HG02973 (cell line): ENCODE measurements around the gene COMMD2.

ENCODE experiments used
- ATAC-seq: cut with Tn5 transposase; IDR thresholded peaks from one replicate; pipeline ENCODE4 v1.9.1; 2021; ENCODE audit warnings: moderate library complexity; ENCODE audit not compliant: unreplicated experiment

The COMMD2 gene

DNA sequence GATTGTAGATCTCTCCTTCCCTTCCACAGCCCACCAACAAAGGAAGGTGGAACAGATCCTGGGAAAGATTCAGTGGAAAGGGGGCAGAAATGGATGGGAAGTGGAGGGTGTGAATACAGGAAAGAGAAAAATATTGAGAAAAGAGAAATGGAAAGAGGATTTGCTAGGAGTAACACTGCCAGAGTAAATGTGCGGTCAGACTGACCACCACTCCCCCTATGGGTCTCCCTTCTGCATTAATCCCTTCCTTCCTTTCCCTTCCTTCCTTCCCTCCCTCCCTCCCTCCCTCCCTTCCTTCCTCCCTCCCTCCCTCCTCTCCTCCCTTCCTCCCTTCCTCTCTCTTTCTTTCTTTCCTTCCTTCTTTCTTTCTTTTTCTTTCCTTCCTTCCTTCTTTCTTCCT is 12.0 kb upstream of the COMMD2 start:
- ATAC-seq: no peak

DNA sequence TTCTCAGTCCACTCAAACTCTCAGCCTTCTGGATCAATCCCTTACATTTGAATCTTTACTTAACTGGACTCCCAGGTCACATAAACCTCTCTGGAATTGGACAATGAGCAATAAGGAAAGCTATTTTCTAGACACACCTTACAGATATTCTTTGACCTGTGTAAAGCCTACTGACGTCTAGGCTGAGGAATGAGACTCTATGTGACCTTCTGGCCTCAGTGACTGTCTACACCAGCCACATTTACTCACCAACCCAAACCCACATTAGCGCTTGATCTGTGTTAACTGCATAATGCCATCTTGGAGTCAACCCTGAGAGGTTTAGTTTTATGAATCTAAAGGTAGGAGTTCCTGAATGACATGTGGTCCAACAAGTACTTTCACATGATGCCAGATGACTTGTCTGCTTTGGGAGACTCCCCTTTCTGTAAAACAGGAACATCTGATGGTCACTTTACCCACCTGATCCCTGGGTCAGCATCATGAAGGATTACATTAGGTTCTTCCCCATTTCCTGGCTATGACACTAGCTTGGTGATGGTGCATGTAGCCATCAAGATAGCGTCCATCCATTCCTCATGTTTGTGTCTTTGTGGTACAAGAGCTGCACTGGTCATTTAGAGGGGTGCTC is 11.4 kb upstream of the COMMD2 start:
- no peak for ATAC-seq

DNA sequence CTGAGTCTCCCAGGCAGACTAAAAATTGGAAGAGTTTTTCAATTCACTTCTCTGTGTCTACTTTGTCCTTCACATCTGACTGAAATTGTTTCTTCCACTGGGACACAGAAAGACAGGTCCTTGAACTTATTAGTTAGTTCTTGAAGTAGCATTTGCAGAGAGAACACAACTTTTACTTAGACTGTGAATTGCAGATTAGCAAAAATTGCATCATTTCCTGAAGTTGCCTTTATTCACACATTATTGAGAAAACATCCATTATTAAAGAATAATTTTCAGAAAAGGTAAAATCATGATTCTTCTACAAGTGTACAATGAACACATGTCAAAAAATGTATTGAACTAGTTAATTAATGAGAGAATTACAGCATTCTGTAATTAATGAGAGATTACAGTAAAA is 1.4 kb upstream of the COMMD2 start:
- no peak for ATAC-seq

DNA sequence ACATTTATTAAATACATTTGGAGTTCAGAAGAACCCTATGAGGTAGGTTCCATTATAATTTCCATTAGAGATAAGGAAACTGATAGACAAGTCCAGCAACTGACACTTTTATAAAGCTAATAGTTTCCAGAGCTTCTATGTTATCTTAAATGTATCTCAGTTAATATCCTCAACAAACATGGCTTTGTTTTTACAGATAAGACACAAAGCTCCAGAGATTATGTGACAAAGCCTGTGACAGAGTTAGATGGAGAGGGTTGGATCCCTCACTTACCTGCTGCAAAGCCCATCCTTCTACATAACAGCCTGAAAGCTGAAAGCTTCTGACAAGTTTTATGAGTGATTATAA is 473 bp upstream of the COMMD2 start:
- no peak for ATAC-seq

DNA sequence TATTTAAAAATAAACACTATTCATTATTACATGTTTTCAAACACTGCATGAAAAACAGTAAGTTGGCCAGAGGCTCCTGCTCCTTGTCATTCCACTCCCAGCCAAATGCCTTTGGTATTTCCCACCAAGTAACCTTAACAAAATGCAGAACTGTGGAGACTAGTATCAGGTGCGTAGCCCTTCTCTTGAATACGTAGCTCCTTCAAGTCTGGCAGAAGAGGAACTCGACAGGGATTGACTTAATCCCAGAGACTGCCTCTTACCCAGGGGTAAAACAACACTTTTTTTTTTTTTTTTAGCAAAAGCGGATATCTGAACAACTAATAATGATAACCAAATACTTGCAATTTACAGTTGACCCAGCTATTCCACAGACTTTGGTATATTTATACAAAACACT is 738 bp downstream of the COMMD2 start:
- no peak for ATAC-seq

DNA sequence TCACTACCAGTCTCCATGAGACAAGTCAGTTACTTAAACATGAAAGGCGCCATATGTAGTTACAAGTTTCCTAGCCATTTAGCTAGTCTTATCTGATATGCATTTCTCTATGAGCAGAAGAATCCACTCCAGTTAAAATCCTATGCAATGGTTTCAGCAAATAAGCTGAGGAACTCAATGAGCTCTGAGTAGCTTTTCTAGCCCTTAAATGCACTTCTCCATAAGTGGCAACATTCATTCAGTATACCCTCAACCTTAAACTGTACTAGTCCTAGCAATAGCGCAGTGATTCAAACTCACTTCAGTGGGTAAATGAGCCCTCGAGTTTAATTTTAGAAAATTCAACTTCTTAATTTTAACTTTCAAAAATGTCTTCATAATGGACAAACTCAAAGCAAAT is 7.7 kb downstream of the COMMD2 start:
- ATAC-seq: no peak

DNA sequence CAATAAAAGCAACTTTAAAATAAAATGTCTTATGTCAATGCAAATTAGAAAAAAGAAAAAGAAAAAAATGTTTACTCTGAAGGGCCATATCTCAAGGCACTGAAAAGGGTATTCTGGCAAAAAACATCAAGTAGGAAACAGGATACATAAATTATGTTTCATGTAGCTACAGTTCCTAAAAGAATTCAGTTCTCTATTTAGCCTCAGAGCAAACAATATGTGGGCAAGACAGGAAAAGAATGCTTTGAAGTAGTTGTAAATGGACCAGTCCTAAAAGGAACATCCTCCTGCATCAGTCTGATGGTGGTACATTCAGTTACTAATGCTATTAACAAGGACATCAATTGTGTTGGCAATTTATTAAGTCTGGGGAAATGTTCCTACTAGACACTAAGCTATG is 8.1 kb downstream of the COMMD2 start:
- no peak for ATAC-seq

DNA sequence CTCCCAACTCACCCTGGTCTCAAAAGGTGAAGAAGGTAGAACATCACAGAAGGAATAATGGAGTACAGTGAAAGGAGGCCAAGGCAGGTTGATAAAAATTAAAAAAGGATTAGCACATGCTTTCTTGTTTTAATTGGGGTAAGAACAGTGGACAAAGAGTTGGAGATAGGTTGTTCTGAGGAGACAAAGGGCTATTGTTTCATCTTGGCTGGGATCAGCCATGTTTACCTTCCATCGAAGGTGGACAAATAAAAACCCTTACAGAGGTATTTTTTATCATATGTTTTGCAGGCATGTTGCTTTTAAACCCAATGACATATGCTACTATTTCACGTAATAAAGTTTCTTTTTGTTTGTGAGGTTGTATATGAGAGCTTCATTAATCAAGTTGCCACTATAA is 12.9 kb downstream of the COMMD2 start:
- no peak for ATAC-seq

DNA sequence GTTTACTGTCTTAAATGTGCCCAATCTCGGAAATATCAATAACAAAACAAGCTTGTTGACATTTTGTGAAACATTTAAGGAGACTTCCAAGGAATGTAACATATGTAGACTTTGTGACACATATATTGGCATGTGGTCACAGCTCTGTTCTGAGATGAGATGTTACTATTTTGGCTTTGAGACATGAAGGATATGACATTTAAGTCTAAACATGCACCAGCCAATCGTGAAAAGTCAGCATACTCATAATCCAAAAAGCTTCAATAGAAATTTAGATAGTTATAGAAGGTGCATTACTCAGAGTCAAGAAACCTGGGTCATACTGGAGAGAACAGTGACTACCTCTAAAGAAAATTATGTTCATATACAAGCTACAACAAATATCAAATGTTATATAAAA is 13.4 kb downstream of the COMMD2 start:
- no peak for ATAC-seq

DNA sequence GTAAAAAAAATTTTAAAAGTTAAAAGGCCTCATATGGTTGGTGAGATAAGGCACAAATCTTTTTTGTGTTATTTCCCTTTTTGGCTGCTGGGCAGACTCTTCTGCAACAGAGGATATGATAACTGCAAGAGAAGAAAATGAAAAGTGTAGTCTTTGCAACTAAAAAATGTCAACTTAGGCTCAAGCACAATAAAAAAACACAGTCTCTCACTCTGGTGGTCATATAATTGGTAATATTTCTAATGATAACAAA is 15.4 kb downstream of the COMMD2 start:
- no peak for ATAC-seq

DNA sequence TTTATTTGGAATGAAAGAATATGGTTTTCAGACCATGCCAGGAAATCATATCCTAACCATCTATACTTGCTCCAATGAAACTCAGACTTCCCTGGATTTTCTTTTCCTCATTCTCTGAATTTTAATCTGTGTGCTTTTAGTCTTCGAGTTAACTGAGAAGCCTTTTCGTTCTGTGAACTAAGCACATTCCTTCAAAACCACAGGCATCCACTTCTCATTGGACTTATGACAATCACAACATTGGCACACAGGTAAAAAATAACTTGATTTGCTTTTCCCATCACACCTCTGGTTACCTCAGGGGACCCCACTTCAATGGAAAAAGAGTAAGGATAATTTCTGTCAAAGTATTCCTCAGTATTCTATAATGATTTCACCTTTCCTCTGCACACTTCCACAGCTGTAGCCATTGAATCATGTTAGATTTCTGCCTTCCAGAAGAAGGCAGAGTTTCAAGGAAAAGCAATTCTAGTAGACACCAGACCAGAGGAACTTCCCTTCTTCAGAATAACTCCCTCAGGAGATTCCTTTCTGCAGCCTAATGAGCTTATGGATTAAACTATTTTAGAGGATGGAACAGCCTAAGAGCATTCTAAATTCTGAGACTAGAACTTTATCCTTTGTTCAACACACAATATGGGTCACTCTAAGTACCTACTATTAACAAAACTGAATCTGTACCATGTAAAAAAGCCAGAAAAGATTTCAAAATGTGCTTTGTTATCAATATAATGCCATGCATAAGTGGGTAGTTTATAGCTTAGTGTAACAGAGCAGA is 15.9 kb downstream of the COMMD2 start:
- ATAC-seq: no peak

DNA sequence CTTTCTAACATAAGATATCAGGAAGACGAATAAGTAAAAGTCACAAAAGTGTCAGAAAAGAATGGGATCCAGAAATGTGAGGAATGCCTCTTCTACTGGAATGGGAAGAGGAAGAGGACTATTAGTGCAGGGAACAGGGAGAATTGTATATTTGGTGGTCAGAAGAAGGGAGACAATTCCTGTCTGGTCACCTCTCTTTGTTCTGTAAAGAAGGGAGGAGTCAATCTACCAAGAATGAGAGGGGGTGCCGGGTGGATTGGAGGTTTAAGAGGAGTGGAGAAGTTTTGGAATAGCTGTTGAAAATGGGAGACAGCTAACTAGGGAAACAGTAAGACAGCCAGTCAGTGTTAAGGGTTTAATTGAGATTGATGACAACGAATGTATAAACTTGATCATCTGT is 20.1 kb downstream of the COMMD2 start:
- no peak for ATAC-seq

DNA sequence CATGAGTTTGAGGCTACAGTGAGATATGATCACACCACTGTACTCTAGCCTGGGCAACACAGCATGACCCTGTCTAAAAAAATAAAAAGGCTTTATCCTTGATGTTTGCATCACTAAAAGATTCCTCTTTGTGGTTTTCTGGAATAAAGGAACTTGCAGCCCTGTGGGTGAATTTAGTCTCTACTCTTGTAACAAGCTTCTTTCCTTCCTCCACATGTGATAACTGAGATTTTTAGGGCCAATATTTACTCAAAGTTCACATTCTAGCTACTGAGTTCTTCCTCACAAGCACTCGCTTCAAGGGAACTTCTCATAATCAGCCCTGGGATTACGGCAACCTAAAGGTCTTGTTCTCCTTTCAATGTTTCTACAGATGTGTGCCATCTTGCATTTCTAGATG is 24.6 kb downstream of the COMMD2 start:
- no peak for ATAC-seq

DNA sequence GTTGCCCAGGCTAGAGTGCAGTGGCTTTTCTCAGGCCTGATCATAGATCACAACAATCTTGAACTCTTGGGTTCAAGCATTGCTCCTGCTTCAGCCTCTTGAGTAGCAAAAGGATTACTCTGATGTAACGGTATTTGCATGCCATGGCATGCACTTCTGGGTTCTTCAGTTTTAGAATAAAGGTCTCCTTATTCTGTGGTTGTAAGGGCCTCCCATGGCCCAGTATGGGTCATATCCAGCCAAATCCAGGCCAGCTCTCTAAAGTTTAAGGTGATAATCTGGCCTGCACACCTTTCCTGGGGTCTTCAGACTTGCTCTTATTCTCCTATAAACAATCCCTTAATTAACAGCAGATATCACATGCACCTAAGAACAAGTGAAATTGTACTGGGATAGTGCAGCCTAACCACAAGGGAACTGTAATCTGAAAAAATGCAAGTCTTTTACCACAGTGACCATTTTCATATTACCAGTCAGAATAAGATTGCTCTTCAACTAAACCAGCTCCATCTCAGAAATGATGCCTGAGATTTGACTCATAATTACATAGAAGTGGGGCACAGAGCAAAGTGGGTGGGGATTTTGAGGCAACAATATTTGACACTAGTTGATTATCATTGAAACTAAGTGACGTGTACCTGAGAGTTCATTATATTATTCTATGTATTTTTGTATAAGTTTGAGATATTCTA is 25.4 kb downstream of the COMMD2 start:
- peak; percentile 94 for ATAC-seq

DNA sequence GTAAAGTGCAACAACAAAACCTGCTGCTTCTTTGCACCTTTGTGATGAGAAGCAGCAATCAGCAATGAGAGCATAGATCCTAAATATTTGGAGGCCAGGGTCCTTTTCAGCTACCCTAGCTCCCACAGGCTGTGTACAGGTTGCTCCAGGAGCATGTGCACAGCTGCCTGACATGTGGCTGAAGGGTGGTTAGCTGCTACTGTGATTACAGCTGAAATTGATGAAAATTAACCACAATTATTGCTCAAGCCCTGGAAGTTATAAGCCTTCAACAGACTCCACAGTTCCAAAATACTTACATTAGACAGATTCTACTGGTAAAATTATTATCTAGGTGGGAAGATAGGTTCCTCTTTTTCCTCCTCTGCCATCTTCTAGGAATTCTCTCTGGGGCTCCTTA is 28.5 kb downstream of the COMMD2 start:
- no peak for ATAC-seq

DNA sequence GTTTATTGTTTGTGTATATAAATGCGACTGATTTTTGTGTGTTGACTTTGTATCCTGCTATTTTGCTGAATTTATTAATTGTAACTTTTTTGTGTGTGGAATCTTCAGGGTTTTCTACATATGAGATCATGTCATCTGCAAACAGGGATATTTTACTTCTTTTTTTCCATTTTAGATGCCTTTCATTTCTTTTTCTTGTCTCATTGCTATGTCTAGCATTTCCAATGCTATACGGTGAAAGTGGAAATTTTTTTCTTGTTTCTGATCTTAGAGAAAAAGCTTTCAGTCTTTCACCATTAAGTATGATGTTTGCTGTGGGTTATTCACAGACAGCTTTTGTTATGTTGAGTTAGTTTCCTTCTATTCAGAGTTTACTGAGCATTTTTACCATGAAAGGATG is 31.4 kb downstream of the COMMD2 start:
- ATAC-seq: no peak

DNA sequence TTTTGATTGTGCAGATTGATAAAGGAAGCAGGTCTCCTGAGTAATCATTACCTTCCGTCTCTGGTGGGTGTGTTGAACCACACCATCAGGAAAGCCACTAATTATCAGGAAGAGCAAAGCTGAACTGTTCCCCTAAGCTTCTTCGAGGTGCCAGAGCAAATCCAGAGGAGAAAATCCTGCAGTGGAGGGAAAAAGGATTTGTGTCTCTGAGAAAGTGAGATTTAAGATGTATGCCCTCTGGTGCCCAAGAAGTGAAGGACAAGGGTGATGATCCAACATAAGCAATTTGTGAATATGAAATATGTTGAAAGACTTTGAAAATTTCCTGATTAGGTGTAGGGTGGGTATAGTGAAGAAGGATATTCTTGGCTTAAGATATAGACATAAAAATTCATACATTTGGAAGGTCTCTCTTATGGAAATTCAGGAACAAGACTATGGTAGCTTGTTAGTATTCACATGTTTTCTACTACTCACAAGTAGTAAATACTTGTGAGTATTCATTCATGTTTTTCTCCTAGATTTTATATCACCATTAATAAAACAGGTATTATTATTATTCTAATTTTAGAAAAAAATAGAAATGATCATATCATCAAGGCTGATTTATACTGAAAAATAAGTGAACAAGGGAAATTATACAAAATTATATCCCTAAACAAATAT is 34.8 kb downstream of the COMMD2 start:
- ATAC-seq: no peak

DNA sequence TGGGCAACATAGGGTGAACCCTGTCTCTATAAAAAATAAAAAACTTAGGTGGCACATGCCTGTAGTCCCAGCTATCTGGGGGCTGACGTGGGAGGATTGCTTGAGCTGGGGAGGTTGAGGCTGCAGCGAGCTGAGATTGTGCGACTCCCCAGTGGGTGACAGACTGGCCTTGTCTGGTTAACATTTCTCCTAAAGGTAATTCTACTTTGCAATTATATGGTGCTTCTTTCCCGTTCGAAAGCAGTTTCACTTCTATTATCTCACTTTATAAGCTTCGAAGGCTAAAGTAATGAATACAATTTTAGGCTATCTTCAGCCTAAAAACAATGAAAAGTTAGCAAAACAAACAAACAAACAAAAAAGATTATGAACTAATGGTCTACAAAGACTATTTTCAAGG is 35.3 kb downstream of the COMMD2 start:
- ATAC-seq: no peak

DNA sequence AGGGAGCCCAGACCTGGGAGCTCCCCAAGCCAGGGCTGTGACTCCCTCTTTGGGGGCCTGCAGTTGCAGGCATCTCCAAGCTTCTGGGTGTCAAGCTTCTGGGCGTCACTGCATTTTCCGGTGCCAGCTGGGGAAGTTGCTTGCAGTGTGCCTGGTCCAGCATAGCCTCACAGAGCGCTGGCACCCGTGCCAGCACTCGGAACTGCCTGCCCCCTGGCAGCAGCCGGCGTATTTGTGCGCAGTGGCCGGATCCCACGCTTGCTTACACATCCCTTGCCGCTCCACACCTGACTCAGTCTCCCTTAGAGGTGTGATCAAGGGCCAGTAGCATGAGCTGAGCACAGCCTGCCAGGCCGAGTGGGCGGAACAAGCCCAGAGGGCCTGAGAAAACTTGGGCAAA is 37.0 kb downstream of the COMMD2 start:
- ATAC-seq: no peak

DNA sequence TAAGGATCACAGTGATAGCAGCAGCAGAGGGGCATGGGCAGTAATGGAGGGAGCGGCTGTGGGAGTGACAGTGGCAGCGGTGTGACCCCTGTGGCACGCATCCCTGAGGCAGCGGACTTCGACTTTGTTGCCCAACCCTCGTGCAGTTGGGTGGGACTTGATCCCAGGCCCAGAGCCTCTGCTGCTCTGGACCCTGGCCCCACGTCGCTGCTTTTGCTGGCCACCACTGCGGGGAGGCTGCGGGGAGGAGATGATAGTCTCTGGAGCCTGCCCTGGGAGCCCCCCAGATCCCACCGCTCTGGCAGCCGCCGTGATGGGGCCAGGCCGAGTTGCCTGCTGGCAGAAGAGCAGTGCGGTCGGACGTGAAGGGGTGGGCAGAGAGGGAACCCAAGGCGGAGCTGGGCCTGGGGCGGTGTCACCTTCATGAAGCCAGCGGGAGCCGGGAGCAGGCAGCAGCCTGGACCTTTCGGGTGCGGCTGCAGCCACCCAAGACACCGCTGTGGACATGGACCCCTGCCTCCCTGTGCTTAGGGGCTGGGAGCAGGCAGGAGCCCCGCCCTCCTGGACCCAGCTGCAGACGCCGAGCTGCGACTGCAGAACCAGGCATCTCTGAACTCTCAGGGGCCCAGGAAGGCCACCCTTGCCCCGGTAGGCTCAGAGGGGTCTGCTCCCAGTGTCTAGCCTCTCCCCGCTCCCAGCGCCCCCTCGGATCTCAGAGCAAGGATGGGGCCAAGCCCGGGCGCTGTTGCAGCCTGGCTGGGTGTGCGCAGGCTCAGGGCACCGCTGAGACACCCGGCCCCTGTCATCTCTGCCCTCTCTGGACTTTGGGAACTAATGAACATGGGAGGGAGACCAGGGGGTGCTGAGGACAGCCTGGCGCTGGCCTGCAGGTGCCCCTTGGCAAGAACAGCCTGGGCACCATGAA is 38.3 kb downstream of the COMMD2 start:
- no peak for ATAC-seq

DNA sequence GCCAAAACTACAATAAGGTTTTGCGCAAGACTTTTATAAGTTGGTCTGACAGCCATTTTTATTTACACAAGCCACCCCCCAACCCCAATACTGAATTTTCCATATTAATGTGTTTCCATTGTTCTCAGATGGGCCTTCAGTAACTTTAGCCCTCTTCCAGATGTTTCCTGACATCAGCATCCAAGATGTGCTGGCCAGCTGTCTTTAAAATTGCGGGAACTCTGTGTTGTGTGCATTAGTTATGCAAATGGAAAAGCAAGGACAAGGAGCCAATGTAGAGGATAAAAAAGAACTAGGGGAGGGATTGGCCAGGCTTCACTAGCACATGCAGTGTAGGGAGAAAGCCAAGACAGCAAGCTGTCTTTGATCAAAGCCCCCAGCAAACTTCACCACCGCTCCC is 45.4 kb downstream of the COMMD2 start:
- ATAC-seq: no peak
